Mesendoderm (in vitro differentiated cells): ENCODE data around the gene UQCC2. TPM values are rescaled to one million over a fixed set of nuclear protein-coding genes. Genes with fewer than 3 reads are reported as not detected.

Source experiments
- DNase-seq: peaks from one replicate; pipeline ENCODE4 v3.0.0; 2013
- H2AK5ac ChIP-seq: 2 replicates; pipeline ENCODE4 v1.6.1; 2013; ENCODE audit warnings: low read length, inconsistent platforms
- H2BK120ac ChIP-seq: 2 replicates; pipeline ENCODE4 v1.6.1; 2013; ENCODE audit warnings: low read depth, mild to moderate bottlenecking, low read length, moderate library complexity, mixed read lengths
- H2BK15ac ChIP-seq: replicated peaks from 2 replicates; pipeline ENCODE4 v1.6.1; 2013; ENCODE audit warnings: low read depth, mild to moderate bottlenecking, moderate library complexity
- H2BK5ac ChIP-seq: 2 replicates; pipeline ENCODE4 v1.6.1; 2013; ENCODE audit warnings: low read length, inconsistent platforms
- H3K18ac ChIP-seq: 2 replicates; pipeline ENCODE4 v1.6.1; 2013; ENCODE audit warnings: mild to moderate bottlenecking, low read length, mixed read lengths
- H3K23ac ChIP-seq: one replicate; pipeline ENCODE4 v1.6.1; 2013; ENCODE audit warnings: low read length
- H3K27ac ChIP-seq: 2 replicates; pipeline ENCODE4 v1.5.1; 2013; ENCODE audit warnings: low read depth, mild to moderate bottlenecking, inconsistent platforms, low read length, moderate library complexity
- H3K27me3 ChIP-seq: 2 replicates; pipeline ENCODE4 v1.6.1; 2013; ENCODE audit warnings: low read length, control low read depth, mild to moderate bottlenecking, inconsistent platforms; ENCODE audit not compliant: insufficient read depth, poor library complexity
- H3K36me3 ChIP-seq: 2 replicates; pipeline ENCODE4 v1.6.1; 2013; ENCODE audit warnings: low read length, inconsistent platforms; ENCODE audit not compliant: control insufficient read depth, insufficient read depth
- H3K4ac ChIP-seq: one replicate; pipeline ENCODE4 v1.6.1; 2013; ENCODE audit warnings: low read depth, mild to moderate bottlenecking, low read length, moderate library complexity
- H3K4me1 ChIP-seq: 2 replicates; pipeline ENCODE4 v1.6.1; 2013; ENCODE audit warnings: low read depth, low read length, inconsistent platforms; ENCODE audit not compliant: control insufficient read depth
- H3K4me2 ChIP-seq: 2 replicates; pipeline ENCODE4 v1.6.1; 2013; ENCODE audit warnings: low read length
- H3K4me3 ChIP-seq: 2 replicates; pipeline ENCODE4 v1.5.1; 2013; ENCODE audit warnings: mild to moderate bottlenecking, low read length
- H3K56ac ChIP-seq: one replicate; pipeline ENCODE4 v1.6.1; 2013; ENCODE audit warnings: low read length
- H3K79me1 ChIP-seq: 2 replicates; pipeline ENCODE4 v1.6.1; 2013; ENCODE audit warnings: low read length, inconsistent platforms
- H3K79me2 ChIP-seq: 2 replicates; pipeline ENCODE4 v1.6.1; 2013; ENCODE audit warnings: mild to moderate bottlenecking, low read length; ENCODE audit not compliant: control insufficient read depth, insufficient read depth
- H3K9ac ChIP-seq: 2 replicates; pipeline ENCODE4 v1.6.1; 2013; ENCODE audit warnings: low read length, inconsistent platforms
- H4K5ac ChIP-seq: one replicate; pipeline ENCODE4 v1.6.1; 2013; ENCODE audit warnings: low read length
- H4K8ac ChIP-seq: one replicate; pipeline ENCODE4 v1.6.1; 2013; ENCODE audit warnings: low read depth, mild to moderate bottlenecking, control low read depth, low read length, moderate library complexity
- WGBS: extraction: QIAGEN DNeasy Blood & Tissue Kit; methylation state at CpG from one replicate; pipeline ENCODE4 v1.1.7; 2013; ENCODE audit warnings: low lambda C conversion rate, missing lambda C conversion rate; ENCODE audit not compliant: insufficient coverage; ENCODE audit errors: extremely low coverage; 5-methylcytosine and 5-hydroxymethylcytosine counted together
- polyA plus RNA-seq, 2 experiments: library from polyadenylated mRNA; stranded (reverse); fragments of 200-250 nt; gene quantifications; one replicate each; pipeline ENCODE4 v1.2.3, GENCODE V29; 2013

UQCC2 gene
- 90.1 TPM for polyA plus RNA-seq (2013, experiment 1 of 2)
- 91.4 TPM for polyA plus RNA-seq (2013, experiment 2 of 2)

GRCh38 chr6:33711140-33712129, at the start of gene UQCC2:
TSS of gene UQCC2 (minus strand) at chr6:33711700. CDS start at chr6:33711686, 14 bp downstream.
- H4K8ac ChIP-seq: peak within 1 kb of the TSS; percentile 7
- no peak within 1 kb of the TSS for H2BK15ac ChIP-seq
- H3K4me2 ChIP-seq: peak within 1 kb of the TSS; percentile 64
- H3K56ac ChIP-seq: peak within 1 kb of the TSS; percentile 94
- no CpG with 5 or more reads among the region's 73 CpGs for WGBS
- peak; percentile 98 for DNase-seq
- H3K23ac ChIP-seq: no peak within 1 kb of the TSS
- H3K4me3 ChIP-seq: peak within 1 kb of the TSS; percentile 61
- H2BK5ac ChIP-seq: peak within 1 kb of the TSS; percentile 62
- peaks cover 13% of the 10 kb centered on the region for H3K79me1 ChIP-seq
- H3K27me3 ChIP-seq: no peaks in the 10 kb centered on the region
- peak within 1 kb of the TSS; percentile 83 for H3K27ac ChIP-seq
- H2AK5ac ChIP-seq: peak within 1 kb of the TSS; percentile 98
- H3K4ac ChIP-seq: peak within 1 kb of the TSS; percentile 88
- peak within 1 kb of the TSS; percentile 77 for H2BK120ac ChIP-seq
- H4K5ac ChIP-seq: peak within 1 kb of the TSS; percentile 62
- H3K4me1 ChIP-seq: peaks cover 6% of the 10 kb centered on the region
- peak within 1 kb of the TSS; percentile 96 for H3K18ac ChIP-seq
- H3K9ac ChIP-seq: peak within 1 kb of the TSS; percentile 88
- peaks cover 3% of the 10 kb centered on the region for H3K36me3 ChIP-seq
- peaks cover 6% of the 10 kb centered on the region for H3K79me2 ChIP-seq

GRCh38 chr6:33759887-33760629, 48.6 kb upstream of the UQCC2 start:
- no CpG with 5 or more reads among the region's 9 CpGs for WGBS
- H3K23ac ChIP-seq: no peak overlapping the region
- H3K4me1 ChIP-seq: no peaks in the 10 kb centered on the region

GRCh38 chr6:33758815-33759216, 47.3 kb upstream of the UQCC2 start:
- H3K4me1 ChIP-seq: no peaks in the 10 kb centered on the region
- H3K79me2 ChIP-seq: no peaks in the 10 kb centered on the region
- no peak overlapping the region for H3K27ac ChIP-seq
- H3K23ac ChIP-seq: no peak overlapping the region
- H3K27me3 ChIP-seq: no peaks in the 10 kb centered on the region
- H2BK120ac ChIP-seq: no peak overlapping the region
- no peak overlapping the region for H3K4me2 ChIP-seq
- no peak overlapping the region for H4K8ac ChIP-seq
- H3K79me1 ChIP-seq: no peaks in the 10 kb centered on the region
- H4K5ac ChIP-seq: no peak overlapping the region
- no peak overlapping the region for H3K9ac ChIP-seq
- no CpG with 5 or more reads among the region's 7 CpGs for WGBS
- no peak overlapping the region for H2BK5ac ChIP-seq
- no peak overlapping the region for H3K56ac ChIP-seq
- H3K4me3 ChIP-seq: no peak overlapping the region
- no peak overlapping the region for H2AK5ac ChIP-seq
- DNase-seq: no peak
- no peak overlapping the region for H3K18ac ChIP-seq
- no peaks in the 10 kb centered on the region for H3K36me3 ChIP-seq
- H3K4ac ChIP-seq: no peak overlapping the region
- H2BK15ac ChIP-seq: no peak overlapping the region

More at GRCh38 chr6:33759887-33760629, 48.6 kb upstream of the UQCC2 start:
- H2AK5ac ChIP-seq: no peak overlapping the region
- H3K56ac ChIP-seq: no peak overlapping the region
- no peak overlapping the region for H2BK120ac ChIP-seq
- H3K79me1 ChIP-seq: no peaks in the 10 kb centered on the region
- H4K5ac ChIP-seq: no peak overlapping the region
- no peak overlapping the region for H3K18ac ChIP-seq
- H3K4me2 ChIP-seq: no peak overlapping the region
- H3K36me3 ChIP-seq: no peaks in the 10 kb centered on the region
- no peak overlapping the region for H3K4me3 ChIP-seq
- H4K8ac ChIP-seq: no peak overlapping the region
- no peaks in the 10 kb centered on the region for H3K79me2 ChIP-seq
- H3K27ac ChIP-seq: no peak overlapping the region
- H2BK5ac ChIP-seq: no peak overlapping the region
- no peak overlapping the region for H3K4ac ChIP-seq
- H3K9ac ChIP-seq: no peak overlapping the region
- H2BK15ac ChIP-seq: no peak overlapping the region
- DNase-seq: no peak
- no peaks in the 10 kb centered on the region for H3K27me3 ChIP-seq

- Histone ChIP-seq H2BK120ac (no peak overlapping the region), H3K4me2 (no peak overlapping the region), H3K79me2 (no peaks in the 10 kb centered on the region), H3K27ac (no peak overlapping the region), H3K4me3 (no peak overlapping the region), H2AK5ac (no peak overlapping the region), H2BK15ac (no peak overlapping the region), H3K36me3 (no peaks in the 10 kb centered on the region), H3K4me1 (no peaks in the 10 kb centered on the region), H3K9ac (no peak overlapping the region), H3K23ac (no peak overlapping the region), H3K18ac (no peak overlapping the region), H3K4ac (no peak overlapping the region), H2BK5ac (no peak overlapping the region), H4K8ac (no peak overlapping the region), H4K5ac (no peak overlapping the region), H3K56ac (no peak overlapping the region), H3K79me1 (no peaks in the 10 kb centered on the region), H3K27me3 (no peaks in the 10 kb centered on the region)
- no peak for DNase-seq
- WGBS: no CpG with 5 or more reads among the region's 10 CpGs
Observed at GRCh38 chr6:33757906-33758305, 46.4 kb upstream of the UQCC2 start.

GRCh38 chr6:33757113-33757512, 45.6 kb upstream of the UQCC2 start:
- Histone ChIP-seq H3K9ac (no peak overlapping the region), H3K18ac (no peak overlapping the region), H3K27me3 (no peaks in the 10 kb centered on the region), H3K4me3 (no peak overlapping the region), H2BK5ac (no peak overlapping the region), H3K4ac (no peak overlapping the region), H3K4me2 (no peak overlapping the region), H3K79me1 (no peaks in the 10 kb centered on the region), H2AK5ac (no peak overlapping the region), H3K79me2 (no peaks in the 10 kb centered on the region), H3K36me3 (no peaks in the 10 kb centered on the region), H4K8ac (no peak overlapping the region), H3K27ac (no peak overlapping the region), H2BK120ac (no peak overlapping the region), H4K5ac (no peak overlapping the region), H2BK15ac (no peak overlapping the region), H3K56ac (no peak overlapping the region), H3K4me1 (no peaks in the 10 kb centered on the region), H3K23ac (no peak overlapping the region)
- no CpG with 5 or more reads among the region's 3 CpGs for WGBS
- no peak for DNase-seq
